NCI-H2196 treated with DMSO at 0.1 percent for 48 hours (cell line): ENCODE measurements around the gene ADSL.

Experiments
- DNase-seq: peaks from one replicate; lab custom pipeline; 2025; ENCODE audit not compliant: unreplicated experiment; lab: John Stamatoyannopoulos, UW

ADSL gene

GRCh38 chr22:40417041-40417440 is 70.7 kb downstream of the ADSL start:
- DNase-seq = no peak

- DNase-seq = no peak
Observed at GRCh38 chr22:40417881-40418280, 71.6 kb downstream of the ADSL start.

GRCh38 chr22:40418366-40419201 is 72.3 kb downstream of the ADSL start:
- no peak for DNase-seq

GRCh38 chr22:40419718-40420117 is 73.4 kb downstream of the ADSL start:
- DNase-seq = no peak

GRCh38 chr22:40420341-40421081 is 74.2 kb downstream of the ADSL start:
- no peak for DNase-seq

- DNase-seq = no peak
Observed at GRCh38 chr22:40421082-40421350, 74.7 kb downstream of the ADSL start.

- DNase-seq = no peak
Observed at GRCh38 chr22:40421941-40422340, 75.6 kb downstream of the ADSL start.

- DNase-seq = no peak
Observed at GRCh38 chr22:40422558-40423309, 76.4 kb downstream of the ADSL start.

GRCh38 chr22:40423310-40423688 is 77.0 kb downstream of the ADSL start:
- no peak for DNase-seq

GRCh38 chr22:40423882-40424640 is 77.8 kb downstream of the ADSL start:
- DNase-seq = no peak

GRCh38 chr22:40425082-40425481 is 78.8 kb downstream of the ADSL start:
- DNase-seq = no peak

- no peak for DNase-seq
Observed at GRCh38 chr22:40426594-40427333, 80.5 kb downstream of the ADSL start.

GRCh38 chr22:40428796-40429195 is 82.5 kb downstream of the ADSL start:
- DNase-seq = no peak

GRCh38 chr22:40429481-40429880 is 83.2 kb downstream of the ADSL start:
- no peak for DNase-seq

GRCh38 chr22:40430991-40431390 is 84.7 kb downstream of the ADSL start:
- no peak for DNase-seq

GRCh38 chr22:40432157-40432556 is 85.9 kb downstream of the ADSL start:
- DNase-seq = no peak

GRCh38 chr22:40432625-40433024 is 86.3 kb downstream of the ADSL start:
- no peak for DNase-seq

- DNase-seq = no peak
Observed at GRCh38 chr22:40433416-40434090, 87.3 kb downstream of the ADSL start.

- no peak for DNase-seq
Observed at GRCh38 chr22:40434106-40434505, 87.8 kb downstream of the ADSL start.

- DNase-seq = no peak
Observed at GRCh38 chr22:40434745-40435144, 88.4 kb downstream of the ADSL start.
